Right cardiac atrium (tissue), 5 donors: ENCODE data around the gene NDUFAF7. TPM values are rescaled to one million over a fixed set of nuclear protein-coding genes. Genes with fewer than 3 reads are reported as not detected.
A peak's percentile ranks its signal among the peaks of the same experiment; 100 is the strongest.
"Not testable (repeated sequence)": the region's sequence is repeated elsewhere in the genome, so short reads cannot be mapped to it uniquely, and the experiment has no call there.

Source experiments
- ATAC-seq, 2 donors: fragments of 200-7000 bp; cut with Tn5 transposase; one replicate each; pipeline versions ENCODE4 v1.8.0 to v1.9.1; 2020; ENCODE audit warnings: moderate library complexity in 2 of 2, mild to moderate bottlenecking in 1 of 2
- DNase-seq, 3 donors: peaks; one replicate each; pipeline ENCODE4 v3.0.0-alpha.2; 2020
- H3K27ac ChIP-seq: one replicate; pipeline ENCODE4 v1.5.1; 2013; ENCODE audit warnings: mild to moderate bottlenecking, low read length, control low read depth, moderate library complexity
- H3K27me3 ChIP-seq: one replicate; pipeline ENCODE4 v1.6.1; 2013; ENCODE audit not compliant: control insufficient read depth, insufficient read depth
- H3K4me1 ChIP-seq: one replicate; pipeline ENCODE4 v1.6.1; 2013; ENCODE audit warnings: low read length; ENCODE audit not compliant: control insufficient read depth, insufficient read depth
- H3K4me3 ChIP-seq: one replicate; pipeline ENCODE4 v1.5.1; 2013; ENCODE audit warnings: low read length, control low read depth
- H3K9me3 ChIP-seq: one replicate; pipeline ENCODE4 v1.6.1; 2013; ENCODE audit warnings: low read length; ENCODE audit not compliant: control insufficient read depth
- WGBS: extraction: QIAGEN DNeasy Blood & Tissue Kit; methylation state at CpG from one replicate; pipeline ENCODE4 v1.1.7; 2013; 5-methylcytosine and 5-hydroxymethylcytosine counted together
- intact Hi-C, 4 donors: fragments of 100-400 bp; cut with DNase I; formaldehyde crosslinking; loops; one replicate each; pipeline versions ENCODE4 v1.11.0 to v1.14.0; 2022 to 2023
- polyA plus RNA-seq: library from polyadenylated mRNA; stranded (reverse); fragments of 200-250 nt; gene quantifications from one replicate; pipeline ENCODE4 v1.2.3, GENCODE V29; 2013
- total RNA-seq, 4 donors: library from RNA; stranded (reverse); fragmentation: NEBNext Ultra II Directional; extraction: Animal tissue kit (Norgen Biotek cat#: 25700); gene quantifications; one replicate each; pipeline ENCODE4 v1.2.1, GENCODE V29; 2021
- donor health status: healthy with polysubstance abuse.
- donor health status: DM: no; HTN: yes; CAD: no.
- donor health status: DM: no; HTN: no; CAD: no.
- donor health status: DM: no; HTN: yes; CAD: no; lungs with severe emphysema.
- donor health status: DM: yes; HTN: yes; CAD: no.

Gene NDUFAF7
- total and polyA plus RNA-seq, 5 donors, result 15.4 to 20.1 (median 17.8) TPM

- peak; percentile 93 to 94 for ATAC-seq
- intact Hi-C loops, result no loop called here
These were observed 34.9 kb upstream of the NDUFAF7 start, which contains the start of gene CEBPZOS for GRCh38 chr2:37196320-37197195. TSS of gene CEBPZOS (plus strand) at chr2:37196496. CDS start at chr2:37199705, 3,209 bp downstream.

GRCh38 chr2:37198681-37199065 is 32.8 kb upstream of the NDUFAF7 start:
- Histone ChIP-seq H3K9me3 (no peaks in the 10 kb centered on the region), H3K27me3 (no peaks in the 10 kb centered on the region), H3K4me3 (no peak overlapping the region), H3K27ac (no peak overlapping the region), H3K4me1 (no peaks in the 10 kb centered on the region)
- ATAC-seq (no peak), DNase-seq (no peak)
- WGBS, result 88% methylated on average over 8 of the region's 8 CpGs
- intact Hi-C loops, result no loop called here

More at GRCh38 chr2:37196320-37197195, 34.9 kb upstream of the NDUFAF7 start, which contains the start of gene CEBPZOS:
- DNase-seq, result peak; percentile 86 to 92 (median 92)
- Histone ChIP-seq H3K4me1 (no peaks in the 10 kb centered on the region), H3K27me3 (no peaks in the 10 kb centered on the region), H3K27ac (peak within 1 kb of the TSS; percentile 95), H3K9me3 (no peaks in the 10 kb centered on the region), H3K4me3 (peak within 1 kb of the TSS; percentile 71)
- WGBS, result under 1% methylated on average over 72 of the region's 72 CpGs

GRCh38 chr2:37201208-37201607 is 30.2 kb upstream of the NDUFAF7 start:
- Histone ChIP-seq H3K27me3 (no peaks in the 10 kb centered on the region), H3K4me3 (no peak overlapping the region)

GRCh38 chr2:37201766-37202165 is 29.7 kb upstream of the NDUFAF7 start:
- WGBS, result 93% methylated on average over 1 of the region's 1 CpG
- Histone ChIP-seq H3K9me3 (no peaks in the 10 kb centered on the region), H3K4me3 (no peak overlapping the region), H3K27me3 (no peaks in the 10 kb centered on the region), H3K27ac (no peak overlapping the region), H3K4me1 (no peaks in the 10 kb centered on the region)
- no peak for ATAC-seq
- intact Hi-C loops, result no loop called here
- DNase-seq, result no peak

More at GRCh38 chr2:37201208-37201607, 30.2 kb upstream of the NDUFAF7 start:
- DNase-seq (no peak), ATAC-seq (no peak)
- H3K27ac ChIP-seq, result no peak overlapping the region
- H3K4me1 ChIP-seq, result no peaks in the 10 kb centered on the region
- intact Hi-C loops, result no loop called here
- 82% methylated on average over 1 of the region's 1 CpG for whole genome bisulfite sequencing
- no peaks in the 10 kb centered on the region for H3K9me3 ChIP-seq

- Histone ChIP-seq H3K4me3 (no peak overlapping the region), H3K27ac (no peak overlapping the region), H3K4me1 (no peaks in the 10 kb centered on the region), H3K27me3 (no peaks in the 10 kb centered on the region), H3K9me3 (no peaks in the 10 kb centered on the region)
- 95% methylated on average over 2 of the region's 2 CpGs for WGBS
- intact Hi-C loops, result no loop called here
- DNase-seq (no peak), ATAC-seq (no peak)
These were observed 27.8 kb upstream of the NDUFAF7 start for GRCh38 chr2:37203708-37204107.

- DNase-seq, H3K4me3 ChIP-seq, H3K27ac ChIP-seq, ATAC-seq, intact Hi-C loops, H3K4me1 ChIP-seq, H3K27me3 ChIP-seq, H3K9me3 ChIP-seq: not testable (repeated sequence)
- 89% methylated on average over 8 of the region's 8 CpGs for WGBS
These were observed 26.3 kb upstream of the NDUFAF7 start for GRCh38 chr2:37205071-37205661.

- Histone ChIP-seq H3K4me3 (no peak overlapping the region), H3K9me3 (no peaks in the 10 kb centered on the region), H3K27me3 (no peaks in the 10 kb centered on the region), H3K27ac (no peak overlapping the region), H3K4me1 (no peaks in the 10 kb centered on the region)
- DNase-seq (no peak), ATAC-seq (no peak)
- WGBS, result 89% methylated on average over 5 of the region's 5 CpGs
- intact Hi-C loops, result no loop called here
These were observed 25.6 kb upstream of the NDUFAF7 start for GRCh38 chr2:37205689-37206341.

GRCh38 chr2:37206760-37207159 is 24.7 kb upstream of the NDUFAF7 start:
- DNase-seq, H3K4me1 ChIP-seq, H3K9me3 ChIP-seq, intact Hi-C loops, ATAC-seq, H3K27ac ChIP-seq, H3K27me3 ChIP-seq, H3K4me3 ChIP-seq: not testable (repeated sequence)
- 97% methylated on average over 2 of the region's 2 CpGs for WGBS

GRCh38 chr2:37211212-37211611 is 20.2 kb upstream of the NDUFAF7 start:
- intact Hi-C loops, result no loop called here
- Histone ChIP-seq H3K4me1 (no peaks in the 10 kb centered on the region), H3K9me3 (no peaks in the 10 kb centered on the region), H3K27me3 (no peaks in the 10 kb centered on the region), H3K4me3 (no peak overlapping the region), H3K27ac (no peak overlapping the region)
- ATAC-seq (no peak), DNase-seq (no peak)

- DNase-seq, result no peak
- no peak overlapping the region for H3K27ac ChIP-seq
- no peaks in the 10 kb centered on the region for H3K27me3 ChIP-seq
- no peaks in the 10 kb centered on the region for H3K9me3 ChIP-seq
- H3K4me3 ChIP-seq, result no peak overlapping the region
- H3K4me1 ChIP-seq, result no peaks in the 10 kb centered on the region
- WGBS, result 89% methylated on average over 3 of the region's 3 CpGs
- intact Hi-C loops, result no loop called here
- ATAC-seq, result no peak
These were observed 19.5 kb upstream of the NDUFAF7 start for GRCh38 chr2:37211939-37212338.

- DNase-seq (no peak), ATAC-seq (no peak)
- Histone ChIP-seq H3K4me3 (no peak overlapping the region), H3K27ac (no peak overlapping the region), H3K4me1 (no peaks in the 10 kb centered on the region), H3K9me3 (no peaks in the 10 kb centered on the region), H3K27me3 (no peaks in the 10 kb centered on the region)
- 68% methylated on average over 1 of the region's 1 CpG for WGBS
- intact Hi-C loops, result no loop called here
These were observed 16.2 kb upstream of the NDUFAF7 start for GRCh38 chr2:37215250-37215649.
